Activated T-helper 2 cell treated with anti-CD3 and anti-CD28 coated beads, Interferon-gamma antibody, Interleukin-2, Interleukin-4, amounts not matched to agents 10 μg/mL and 5 μg/mL and 100 μg/mL, durations not matched to agents 14 hours and 24 hours and 36 hours (primary cell): ENCODE results near the gene TATDN2. TPM values are rescaled to one million over a fixed set of nuclear protein-coding genes. Genes with fewer than 3 reads are reported as not detected.

ENCODE experiments used
- DNase-seq: peaks from one replicate; pipeline ENCODE4 v3.0.0; 2021; ENCODE audit warnings: low spot score
- H3K27ac Mint-ChIP-seq: one replicate; pipeline ENCODE4 v1.8.0; 2021; ENCODE audit warnings: mixed read lengths
- H3K27me3 Mint-ChIP-seq: one replicate; pipeline ENCODE4 v1.8.0; 2021; ENCODE audit warnings: low read depth, mixed read lengths
- H3K36me3 Mint-ChIP-seq: one replicate; pipeline ENCODE4 v1.8.0; 2021; ENCODE audit warnings: low read depth, mixed read lengths
- H3K4me1 Mint-ChIP-seq: one replicate; pipeline ENCODE4 v1.8.0; 2021; ENCODE audit warnings: low read depth, mixed read lengths
- H3K4me3 Mint-ChIP-seq: one replicate; pipeline ENCODE4 v1.8.0; 2021; ENCODE audit warnings: low read depth, mild to moderate bottlenecking, moderate library complexity, mixed read lengths
- H3K9me3 Mint-ChIP-seq: one replicate; pipeline ENCODE4 v1.8.0; 2021; ENCODE audit warnings: mixed read lengths
- intact Hi-C: fragments of 100-400 bp; cut with micrococcal nuclease; formaldehyde crosslinking; loops from one replicate; pipeline ENCODE4 v1.15.1; 2023
- total RNA-seq: library from RNA; stranded (reverse); gene quantifications from 2 replicates; pipeline ENCODE4 v1.2.3, GENCODE V29; 2022

The TATDN2 gene
- total RNA-seq: 64.9 and 65.6 TPM in 2 replicates

DNA sequence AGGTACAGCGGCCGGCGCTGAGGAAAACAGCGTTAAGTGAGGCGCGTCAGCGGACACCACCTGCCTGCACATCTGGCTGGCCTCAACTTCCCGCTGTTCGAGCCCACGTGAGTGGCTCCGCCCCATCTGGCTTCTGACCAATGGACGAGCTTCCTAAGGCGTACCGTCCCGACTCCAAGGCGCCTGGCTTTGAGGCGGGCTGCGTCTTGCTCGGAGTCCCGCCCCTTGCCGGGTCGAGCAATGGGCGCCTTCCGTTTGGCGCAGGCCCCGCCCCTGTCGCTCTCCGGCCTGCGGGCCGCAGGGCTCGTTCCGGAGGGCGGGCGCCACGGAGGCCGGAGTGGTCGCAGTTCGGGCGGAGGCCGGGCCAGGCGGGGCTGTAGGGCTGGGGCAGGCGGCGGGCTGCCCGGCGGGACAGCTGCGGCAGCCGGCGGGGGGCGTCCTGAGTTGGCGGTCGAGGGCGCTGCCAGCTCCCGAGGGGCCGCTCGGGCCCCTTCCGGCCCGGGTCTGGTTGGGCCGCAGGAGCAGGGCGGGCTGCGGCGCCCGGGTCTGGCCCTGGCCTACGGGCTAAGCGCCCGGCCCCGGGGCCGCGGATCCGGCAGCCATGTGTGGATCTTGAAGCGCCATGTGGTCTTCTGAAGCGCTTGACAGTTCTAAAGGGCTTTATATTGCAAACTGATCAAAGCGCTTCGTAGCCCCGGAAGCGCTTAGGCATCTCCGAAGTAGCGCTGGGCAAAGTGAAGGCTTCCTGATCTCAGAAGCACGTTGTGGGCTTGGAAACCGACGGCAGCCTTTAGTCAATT lies at the start of gene TATDN2:
Gene TATDN2, plus strand, starts transcription at position 276 of the 800 bp plus-strand sequence. CDS start 742 bp downstream, outside the sequence.
- Mint-ChIP-seq H3K9me3 (peaks cover 35% of the 10 kb centered on the region), H3K4me1 (peaks cover 47% of the 10 kb centered on the region), H3K4me3 (peak within 1 kb of the TSS; percentile 95), H3K27me3 (no peaks in the 10 kb centered on the region), H3K27ac (peak within 1 kb of the TSS; percentile 97), H3K36me3 (peaks cover 82% of the 10 kb centered on the region)
- intact Hi-C loops: loop anchor here (1.0 to 10.0 kb wide), 3 partner anchors 108 to 454 kb away; partner anchors contain the start of genes ARPC4, FANCD2, TADA3 and VHL
- peak; percentile 94 for DNase-seq

DNA sequence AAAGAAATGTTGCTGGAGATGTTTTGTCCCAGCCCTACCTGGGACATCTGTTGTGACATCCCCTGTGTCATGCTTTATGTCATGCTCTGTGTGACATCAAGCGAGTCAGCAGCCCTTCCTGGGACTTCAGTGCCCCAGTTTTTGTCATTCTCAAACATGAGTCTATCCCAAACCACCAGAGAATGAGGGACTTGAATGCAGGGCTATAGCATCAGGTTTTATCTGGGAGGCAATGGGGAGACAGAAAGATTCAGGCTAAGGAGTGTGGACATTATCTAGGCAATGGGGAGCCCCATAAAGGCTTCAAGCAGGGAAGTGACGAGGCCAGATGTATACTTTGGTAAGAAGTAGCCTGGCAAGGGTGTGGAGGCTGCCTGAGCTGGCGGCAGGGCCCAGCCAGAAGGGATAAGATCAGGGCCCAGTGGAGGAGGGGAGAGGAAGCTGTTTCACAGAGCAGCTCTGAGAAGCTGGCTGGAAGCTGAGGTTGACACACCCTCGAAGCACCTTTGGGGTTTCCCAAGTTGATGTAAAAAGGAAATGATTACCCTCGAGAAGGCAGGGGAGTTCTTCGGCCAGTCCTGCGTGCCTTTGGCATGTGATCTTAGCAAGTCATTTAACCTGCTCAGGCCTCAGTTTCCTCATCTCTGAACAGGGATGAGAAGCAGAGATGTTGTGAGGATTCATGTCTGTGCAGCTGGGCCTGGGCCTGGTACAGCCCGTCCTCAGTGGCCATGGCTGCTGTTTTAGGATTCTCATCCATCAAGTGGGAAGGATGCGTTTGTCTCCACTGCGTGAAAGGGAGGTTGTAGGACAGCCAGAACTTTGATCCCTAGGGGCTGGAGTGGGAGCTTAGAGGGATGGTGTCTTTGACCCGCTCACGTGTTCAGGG lies 49.3 kb upstream of the TATDN2 start:
- H3K27me3 Mint-ChIP-seq: no peaks in the 10 kb centered on the region
- H3K36me3 Mint-ChIP-seq: peaks cover 11% of the 10 kb centered on the region
- no peaks in the 10 kb centered on the region for H3K9me3 Mint-ChIP-seq
- peaks cover 65% of the 10 kb centered on the region for H3K4me1 Mint-ChIP-seq
- peak overlapping the region; percentile 91 for H3K27ac Mint-ChIP-seq
- intact Hi-C loops: loop anchor here (1.0 to 2.0 kb wide), 3 partner anchors 13 to 34 kb away; partner anchors contain the start of gene IRAK2
- DNase-seq: peak; percentile 72
- H3K4me3 Mint-ChIP-seq: peak overlapping the region; percentile 15

DNA sequence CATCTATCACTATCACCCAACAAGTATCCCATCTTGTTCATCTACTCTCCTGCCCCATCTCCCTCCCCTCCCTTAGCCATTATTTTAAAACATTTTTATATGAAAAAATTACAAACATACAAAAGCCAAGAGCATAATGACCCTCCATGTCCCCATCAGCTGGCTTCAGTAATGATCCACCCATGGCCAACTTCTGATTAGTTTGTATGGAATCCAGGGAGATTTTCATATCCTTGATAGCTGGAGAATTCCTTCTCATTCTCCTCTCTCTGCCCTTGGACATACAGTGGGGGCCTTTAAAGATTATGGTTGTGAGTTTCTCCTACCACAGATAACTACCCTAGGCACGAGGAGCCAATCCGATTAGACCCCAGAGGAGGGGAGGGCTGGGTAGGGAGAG lies 43.3 kb upstream of the TATDN2 start:
- no peak overlapping the region for H3K4me3 Mint-ChIP-seq
- H3K27me3 Mint-ChIP-seq: no peaks in the 10 kb centered on the region
- H3K36me3 Mint-ChIP-seq: peaks cover 7% of the 10 kb centered on the region
- no peaks in the 10 kb centered on the region for H3K9me3 Mint-ChIP-seq
- no peak for DNase-seq
- H3K27ac Mint-ChIP-seq: no peak overlapping the region
- intact Hi-C loops: loop anchor here (2.0 kb wide), 2 partner anchors 18 to 38 kb away; no protein-coding TSS in a partner anchor
- H3K4me1 Mint-ChIP-seq: peaks cover 39% of the 10 kb centered on the region

GRCh38 chr3:10205451-10206165 lies 42.7 kb upstream of the TATDN2 start:
- H3K27ac Mint-ChIP-seq: peak overlapping the region; percentile 21
- peaks cover 39% of the 10 kb centered on the region for H3K4me1 Mint-ChIP-seq
- H3K4me3 Mint-ChIP-seq: no peak overlapping the region
- no peak for DNase-seq
- H3K36me3 Mint-ChIP-seq: peaks cover 7% of the 10 kb centered on the region
- intact Hi-C loops: loop anchor here (2.0 kb wide), 2 partner anchors 19 to 37 kb away; no protein-coding TSS in a partner anchor
- no peaks in the 10 kb centered on the region for H3K9me3 Mint-ChIP-seq
- no peaks in the 10 kb centered on the region for H3K27me3 Mint-ChIP-seq

GRCh38 chr3:10206166-10206511 lies 42.1 kb upstream of the TATDN2 start:
- Mint-ChIP-seq H3K9me3 (no peaks in the 10 kb centered on the region), H3K36me3 (peaks cover 7% of the 10 kb centered on the region), H3K27ac (no peak overlapping the region), H3K4me1 (peaks cover 35% of the 10 kb centered on the region), H3K27me3 (no peaks in the 10 kb centered on the region), H3K4me3 (no peak overlapping the region)
- intact Hi-C loops: no loop called here
- no peak for DNase-seq

DNA sequence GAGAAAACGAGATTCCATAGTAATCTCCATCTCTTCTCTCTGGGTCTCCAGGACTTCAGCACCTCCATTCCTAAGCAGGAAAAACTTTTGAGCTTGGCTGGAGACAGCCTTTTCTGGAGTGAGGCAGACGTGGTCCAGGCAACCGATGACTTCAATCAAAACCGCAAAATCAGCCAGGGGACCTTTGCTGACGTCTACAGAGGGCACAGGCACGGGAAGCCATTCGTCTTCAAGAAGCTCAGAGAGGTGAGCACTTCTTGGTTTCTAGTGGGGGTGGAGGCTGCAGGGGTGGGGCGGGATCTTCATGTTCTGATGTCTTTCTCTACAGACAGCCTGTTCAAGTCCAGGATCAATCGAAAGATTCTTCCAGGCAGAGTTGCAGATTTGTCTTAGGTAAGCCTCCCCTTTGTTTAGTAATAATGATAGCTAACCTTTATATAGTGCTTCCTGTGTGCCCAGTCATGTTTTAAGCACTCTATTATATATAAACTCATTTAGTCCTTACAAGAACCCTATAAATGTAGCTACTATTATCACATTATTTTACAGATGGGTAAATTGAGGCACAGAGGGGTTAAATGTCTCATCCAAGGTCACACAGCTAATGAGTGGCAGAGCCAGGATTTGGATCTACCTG lies 35.0 kb upstream of the TATDN2 start:
- intact Hi-C loops: no loop called here
- H3K9me3 Mint-ChIP-seq: peaks cover 3% of the 10 kb centered on the region
- no peak for DNase-seq
- peaks cover 24% of the 10 kb centered on the region for H3K36me3 Mint-ChIP-seq
- H3K27ac Mint-ChIP-seq: no peak overlapping the region
- H3K27me3 Mint-ChIP-seq: no peaks in the 10 kb centered on the region
- no peak overlapping the region for H3K4me3 Mint-ChIP-seq
- H3K4me1 Mint-ChIP-seq: peaks cover 7% of the 10 kb centered on the region

DNA sequence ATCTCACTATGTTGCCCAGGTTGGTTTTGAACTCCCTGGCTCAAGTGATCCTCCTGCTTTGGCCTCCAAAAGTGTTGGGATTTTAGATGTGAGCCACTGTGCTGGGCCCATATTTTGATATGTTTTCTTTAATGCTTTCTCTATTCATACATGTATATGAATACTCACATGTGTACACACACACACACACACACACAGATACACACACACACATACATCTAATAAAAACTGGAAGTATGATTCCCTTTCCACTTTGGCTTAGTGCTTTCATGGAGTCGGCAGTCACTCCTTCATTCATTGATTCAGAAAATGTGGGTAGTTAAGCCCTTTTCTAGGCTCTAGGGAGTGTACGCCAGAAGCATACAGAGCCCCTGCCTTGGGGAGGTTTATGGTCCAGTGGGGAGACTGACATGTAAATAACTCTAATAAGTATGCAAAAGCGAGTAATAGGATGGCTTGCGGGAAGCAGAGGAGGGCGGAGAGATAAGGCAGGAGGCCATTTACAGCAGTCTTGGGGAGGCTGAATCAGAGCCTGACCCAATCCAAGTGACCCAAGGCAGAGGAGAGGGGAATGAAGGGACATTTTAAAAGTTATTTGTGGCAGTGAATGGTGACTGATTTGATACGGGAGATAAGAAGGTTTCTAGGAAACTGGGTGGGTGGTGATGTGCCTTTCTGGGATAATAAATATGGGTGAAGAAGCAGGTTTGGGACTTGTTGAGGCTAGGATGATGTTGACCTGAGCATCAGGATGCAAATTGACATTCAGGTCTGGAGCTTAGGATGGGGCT lies 32.5 kb upstream of the TATDN2 start:
- no peak overlapping the region for H3K4me3 Mint-ChIP-seq
- H3K27ac Mint-ChIP-seq: no peak overlapping the region
- H3K36me3 Mint-ChIP-seq: peaks cover 30% of the 10 kb centered on the region
- H3K27me3 Mint-ChIP-seq: no peaks in the 10 kb centered on the region
- peaks cover 12% of the 10 kb centered on the region for H3K4me1 Mint-ChIP-seq
- intact Hi-C loops: no loop called here
- DNase-seq: no peak
- peaks cover 3% of the 10 kb centered on the region for H3K9me3 Mint-ChIP-seq

DNA sequence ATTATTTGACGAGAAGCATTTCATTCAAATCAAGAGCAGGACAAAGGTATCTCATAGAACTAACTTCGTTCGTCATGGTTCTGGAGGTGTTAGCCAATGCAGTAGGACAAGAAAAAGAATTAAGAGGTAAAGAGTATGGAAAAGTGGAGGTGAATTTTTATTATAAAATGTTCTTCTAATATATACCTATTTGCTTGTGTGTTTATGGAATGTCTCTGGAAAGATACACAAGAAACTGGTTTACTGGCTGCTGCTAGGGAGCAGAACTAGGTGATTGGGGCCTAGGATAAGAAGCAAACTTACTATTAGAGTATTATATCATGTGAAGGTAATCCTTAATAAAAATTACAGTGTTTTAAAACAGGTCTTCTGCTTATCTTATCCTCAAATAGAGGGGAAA lies 30.9 kb upstream of the TATDN2 start:
- Mint-ChIP-seq H3K36me3 (peaks cover 34% of the 10 kb centered on the region), H3K4me1 (peaks cover 21% of the 10 kb centered on the region), H3K27ac (no peak overlapping the region), H3K9me3 (peaks cover 3% of the 10 kb centered on the region), H3K27me3 (no peaks in the 10 kb centered on the region), H3K4me3 (no peak overlapping the region)
- intact Hi-C loops: no loop called here
- DNase-seq: no peak

DNA sequence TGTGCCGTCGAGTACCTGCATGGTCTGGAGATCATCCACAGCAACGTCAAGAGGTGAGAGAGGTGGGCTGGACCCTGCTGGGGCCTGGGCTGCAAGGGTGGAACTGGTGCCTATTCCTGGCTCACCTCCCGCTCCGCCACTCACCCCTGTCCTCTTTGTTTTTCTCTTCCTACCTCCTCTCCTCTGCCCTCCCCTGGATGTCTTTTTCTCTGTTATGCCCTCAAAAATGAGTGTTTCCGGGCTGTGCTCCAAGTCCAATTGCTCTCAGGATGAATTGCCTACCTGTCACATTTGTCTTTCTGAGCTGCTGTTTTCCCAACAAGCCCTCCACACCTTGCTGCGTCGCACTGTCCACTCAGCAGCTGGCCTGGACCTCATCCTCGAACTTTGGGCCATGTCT lies 28.5 kb upstream of the TATDN2 start:
- no peak for DNase-seq
- H3K36me3 Mint-ChIP-seq: peaks cover 42% of the 10 kb centered on the region
- no peak overlapping the region for H3K4me3 Mint-ChIP-seq
- peaks cover 3% of the 10 kb centered on the region for H3K9me3 Mint-ChIP-seq
- intact Hi-C loops: no loop called here
- peaks cover 39% of the 10 kb centered on the region for H3K4me1 Mint-ChIP-seq
- no peaks in the 10 kb centered on the region for H3K27me3 Mint-ChIP-seq
- peak overlapping the region; percentile 13 for H3K27ac Mint-ChIP-seq

GRCh38 chr3:10223676-10224639 lies 24.3 kb upstream of the TATDN2 start:
- no peaks in the 10 kb centered on the region for H3K9me3 Mint-ChIP-seq
- H3K27me3 Mint-ChIP-seq: no peaks in the 10 kb centered on the region
- H3K27ac Mint-ChIP-seq: peak overlapping the region; percentile 29
- intact Hi-C loops: loop anchor here (2.0 kb wide), 1 partner anchor 107 kb away; no protein-coding TSS in a partner anchor
- peak; percentile 46 for DNase-seq
- peaks cover 24% of the 10 kb centered on the region for H3K36me3 Mint-ChIP-seq
- H3K4me1 Mint-ChIP-seq: peaks cover 56% of the 10 kb centered on the region
- no peak overlapping the region for H3K4me3 Mint-ChIP-seq
